Head of caudate nucleus (tissue), 42 donors: Measurements from ENCODE around the gene UNC5A.
A peak's percentile ranks its signal among the peaks of the same experiment; 100 is the strongest.

Experiments
- DNase-seq, 42 donors: peaks; one replicate each; pipeline versions ENCODE4 v3.0.0 to v3.0.0-alpha.2; 2020 to 2021; ENCODE audit warnings: mixed read lengths in 7 of 42
- intact Hi-C: fragments of 100-400 bp; cut with DNase I; formaldehyde crosslinking; loops from one replicate; pipeline ENCODE4 v1.15.0; 2022

Gene UNC5A

GRCh38 chr5:176780176-176781053, 29.9 kb upstream of the UNC5A start:
- intact Hi-C loops = no loop called here
- DNase-seq = peak in 7 of 42 donors; percentile 1 to 27 (median 11)

- DNase-seq = peak in 18 of 42 donors; percentile 9 to 44 (median 27)
- intact Hi-C loops = no loop called here
These were observed 29.3 kb upstream of the UNC5A start for GRCh38 chr5:176781054-176781375.

- DNase-seq = peak in 5 of 42 donors; percentile 1 to 29 (median 3)
- intact Hi-C loops = no loop called here
These were observed 28.5 kb upstream of the UNC5A start for GRCh38 chr5:176781638-176782570.

DNA sequence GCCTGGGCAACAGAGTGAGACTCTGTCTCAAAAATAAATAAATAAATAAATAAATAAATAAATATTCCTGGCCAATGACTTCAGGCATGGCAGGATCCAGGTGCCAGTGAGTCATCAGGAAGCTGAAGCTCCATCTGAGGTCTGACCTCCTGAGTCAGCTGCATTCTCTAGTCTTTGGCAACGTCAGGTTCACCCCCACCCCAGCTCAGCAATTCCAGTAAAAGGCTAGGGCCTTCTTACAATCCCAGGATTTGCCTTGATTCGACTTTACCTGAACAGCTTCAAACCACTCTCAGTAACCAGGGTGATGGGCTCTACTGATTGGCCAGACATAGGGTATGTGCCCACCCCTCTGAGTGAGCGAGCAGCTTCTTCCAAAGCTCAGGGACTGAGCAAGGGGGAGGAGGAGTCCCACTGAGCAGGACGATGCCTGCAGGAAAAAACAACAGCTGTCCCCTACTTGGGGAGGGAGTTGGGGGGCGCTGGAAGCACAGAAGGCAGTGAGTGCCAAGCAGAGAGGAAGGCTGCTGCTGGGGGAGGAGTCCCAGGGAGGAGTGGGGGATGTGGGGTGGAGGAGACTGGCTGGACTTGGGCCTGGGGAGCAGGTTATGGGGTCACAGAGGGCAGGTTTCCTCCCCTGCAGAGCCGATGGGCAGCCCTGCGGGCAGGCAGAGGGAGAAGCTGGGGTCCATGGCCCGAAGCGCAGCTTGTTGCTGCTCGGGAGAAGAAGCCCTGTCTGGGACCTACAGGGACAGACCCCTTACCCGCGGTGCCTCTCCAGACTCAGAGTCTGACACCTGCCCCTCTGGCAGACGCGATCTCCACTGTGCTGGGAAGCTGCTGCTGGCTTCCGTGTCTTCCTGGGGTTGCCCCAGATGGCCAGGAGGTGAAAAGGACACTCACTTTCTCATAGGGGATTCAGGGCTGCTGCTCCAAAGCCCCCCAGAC, 25.9 kb upstream of the UNC5A start:
- DNase-seq = peak in 1 of 42 donors; percentile 4
- intact Hi-C loops = no loop called here

- DNase-seq = no peak
- intact Hi-C loops = no loop called here
These were observed 24.9 kb upstream of the UNC5A start for GRCh38 chr5:176785184-176786145.

DNA sequence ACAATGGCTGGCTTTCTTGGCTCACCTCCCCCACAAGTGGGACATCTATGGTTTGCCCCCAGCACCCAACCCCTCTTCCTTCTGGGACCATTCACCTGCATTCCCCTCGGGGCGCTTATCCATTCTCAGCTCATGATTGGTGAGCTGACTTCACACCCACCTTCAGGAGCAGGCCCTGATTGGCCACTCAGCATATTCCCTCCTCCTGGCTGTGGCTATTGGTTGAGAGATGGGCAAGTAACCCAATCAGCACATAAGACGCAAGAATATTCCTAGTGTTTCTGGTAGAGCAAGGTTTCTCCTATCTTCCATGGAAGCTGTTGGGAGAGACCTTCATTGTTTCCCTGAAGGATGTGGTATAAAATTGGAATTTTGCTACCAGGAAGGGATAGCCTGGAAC, 22.7 kb upstream of the UNC5A start:
- DNase-seq = no peak
- intact Hi-C loops = no loop called here

DNA sequence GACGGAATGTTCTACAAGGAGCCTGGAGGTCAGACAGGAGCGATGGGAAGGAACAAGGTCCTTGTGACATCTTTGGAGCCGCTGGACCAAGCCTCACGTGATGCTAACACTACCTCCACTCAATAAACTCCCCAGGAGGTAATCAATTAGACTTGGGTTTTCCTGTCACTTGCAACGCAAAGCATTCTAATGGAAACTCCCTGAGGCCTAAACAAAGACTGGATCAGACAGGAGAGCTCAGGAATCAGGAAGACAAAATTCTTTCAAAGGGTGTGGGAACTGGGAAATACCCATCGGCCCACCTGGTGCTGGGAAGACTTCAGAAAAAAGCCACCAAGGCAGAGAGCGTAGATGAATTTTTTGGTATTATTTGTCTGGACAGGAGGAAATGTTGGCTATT, 22.3 kb upstream of the UNC5A start:
- no peak for DNase-seq
- intact Hi-C loops = no loop called here

- intact Hi-C loops = no loop called here
- DNase-seq = no peak
These were observed 21.2 kb upstream of the UNC5A start for GRCh38 chr5:176788941-176789872.

DNA sequence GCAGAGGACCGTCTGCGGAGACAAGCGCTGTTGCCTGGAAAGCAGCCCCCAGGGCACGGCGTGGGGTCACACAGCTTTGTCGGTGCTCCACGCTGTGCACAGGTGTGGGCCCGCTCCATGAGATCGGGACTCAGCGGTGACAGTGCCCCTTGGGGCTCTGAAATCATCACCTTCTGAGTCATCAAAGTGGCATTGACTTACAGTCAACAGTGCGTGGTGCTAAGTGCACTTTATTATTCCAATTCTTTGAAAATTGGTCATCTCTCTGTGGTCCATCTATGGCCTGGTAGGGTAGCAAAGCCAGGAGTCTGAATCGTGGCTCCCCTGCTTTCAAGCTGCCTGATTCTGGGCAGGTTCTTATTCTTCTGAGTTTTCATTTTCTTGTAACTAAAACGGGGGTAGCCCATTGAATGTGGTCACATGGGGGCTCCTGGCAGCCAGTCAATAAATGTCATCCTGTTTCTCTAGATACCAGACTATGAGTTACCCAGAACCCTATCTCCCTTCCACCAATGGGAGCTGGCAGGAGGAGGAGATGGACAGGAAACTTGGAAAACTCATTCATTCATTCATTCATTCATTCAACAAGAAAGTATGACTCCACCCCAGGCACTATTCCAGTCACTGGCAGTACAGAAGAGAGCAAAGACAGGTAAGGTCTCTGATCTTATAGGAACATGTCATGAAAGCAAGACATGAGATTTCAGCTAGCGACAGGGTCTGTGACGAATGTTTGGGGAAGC, 20.3 kb upstream of the UNC5A start:
- DNase-seq = no peak
- intact Hi-C loops = no loop called here

DNA sequence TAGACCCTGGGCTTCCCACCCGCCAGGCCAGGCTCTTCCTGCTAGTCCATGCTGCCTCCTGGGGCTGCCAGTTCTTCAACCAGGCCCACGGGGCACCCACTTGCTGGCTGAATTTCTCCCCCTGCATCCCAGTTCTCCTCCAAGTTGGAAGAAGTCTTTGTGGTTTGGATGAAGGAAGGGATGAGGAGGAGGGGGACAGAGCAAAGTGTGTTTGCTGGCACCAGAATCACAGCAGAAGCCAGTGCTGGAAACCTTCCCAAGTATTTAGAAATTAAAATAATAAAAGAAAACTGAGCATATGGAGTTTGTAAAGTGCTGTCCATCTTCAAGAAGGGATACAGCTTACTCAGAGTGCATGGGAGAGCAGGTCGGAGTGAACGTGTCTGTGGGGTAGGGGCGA, 19.4 kb upstream of the UNC5A start:
- intact Hi-C loops = no loop called here
- no peak for DNase-seq

GRCh38 chr5:176792655-176793342, 17.6 kb upstream of the UNC5A start:
- intact Hi-C loops = no loop called here
- DNase-seq = peak in 1 of 42 donors; percentile 3

DNA sequence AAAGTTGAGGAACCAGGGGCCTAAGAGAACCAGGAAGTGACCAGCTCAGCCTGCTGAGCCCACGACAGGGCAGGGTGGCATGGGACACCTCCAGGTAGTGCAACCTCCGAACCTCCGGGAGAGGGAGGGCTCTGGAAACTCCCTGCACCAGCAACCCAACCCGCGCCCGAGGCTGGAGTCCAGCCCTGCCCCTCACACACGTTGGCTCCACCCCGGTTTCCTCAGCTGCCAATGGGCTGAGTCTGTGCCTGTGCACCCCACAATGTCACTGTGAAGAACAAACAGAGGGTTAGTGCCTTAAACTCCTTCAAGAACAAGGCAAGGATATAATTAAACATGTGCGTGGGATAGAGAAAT, 17.0 kb upstream of the UNC5A start:
- intact Hi-C loops = no loop called here
- DNase-seq = peak in 38 of 42 donors; percentile 24 to 89 (median 68)

DNA sequence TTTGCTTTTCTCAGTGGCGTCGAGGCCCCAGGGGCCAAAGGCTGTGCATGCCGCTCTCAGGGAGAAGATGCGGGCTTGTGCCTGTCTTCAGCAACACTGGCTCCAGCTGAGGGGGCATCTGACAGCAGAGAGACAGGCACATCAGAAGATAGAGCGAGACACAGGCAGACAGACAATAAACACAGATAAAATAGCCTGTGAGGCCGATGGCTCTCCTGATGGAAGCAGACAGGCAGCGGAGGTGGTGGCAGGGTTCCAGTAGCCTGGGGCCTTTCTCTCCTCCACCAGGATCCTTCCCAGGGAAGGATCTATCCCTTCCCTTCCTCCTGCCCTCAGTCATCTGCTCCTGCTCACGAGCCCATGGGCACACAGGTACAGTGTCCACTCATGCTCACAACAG, 16.6 kb upstream of the UNC5A start:
- intact Hi-C loops = no loop called here
- DNase-seq = no peak

GRCh38 chr5:176794509-176794908, 15.8 kb upstream of the UNC5A start:
- DNase-seq = no peak
- intact Hi-C loops = no loop called here

DNA sequence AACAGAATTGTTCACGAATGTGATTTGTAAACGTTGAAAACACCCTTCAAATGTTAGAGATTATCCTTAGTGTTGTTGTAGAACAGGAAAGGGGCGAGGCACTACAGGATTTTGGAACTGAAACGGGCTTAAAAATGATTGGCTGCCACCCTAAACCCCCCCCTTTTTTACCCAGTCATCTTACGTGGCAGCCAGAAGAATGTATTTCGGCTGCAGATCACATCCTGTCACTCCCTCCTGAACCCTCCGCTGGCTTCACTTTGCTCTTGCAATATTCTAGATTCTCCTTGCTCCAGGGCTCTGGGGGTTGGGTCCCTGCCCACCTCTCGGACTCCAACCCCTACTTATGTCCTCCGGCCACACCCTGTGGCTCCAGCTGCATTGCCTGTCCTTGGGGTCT, 13.9 kb upstream of the UNC5A start:
- DNase-seq = no peak
- intact Hi-C loops = no loop called here

GRCh38 chr5:176796970-176797369, 13.4 kb upstream of the UNC5A start:
- DNase-seq = no peak
- intact Hi-C loops = no loop called here
